Gastrocnemius medialis (tissue), 4 donors: ENCODE data around the gene FANCE.

Source experiments
- CTCF ChIP-seq, 5 experiments: fragments of 450-650 bp in 3 of 5; fragments of 200-600 bp in 2 of 5; sonication (generic) in 2 of 5; IDR thresholded peaks in 4 of 5; conservative IDR thresholded peaks in 1 of 5; 1 replicate in 4 of 5; 2 replicates in 1 of 5; pipeline ENCODE4 v1.5.1; 2016 to 2019; ENCODE audit warnings: antibody characterized with exemption in 5 of 5, mild to moderate bottlenecking in 3 of 5, moderate library complexity in 3 of 5
- POLR2A ChIP-seq, 2 donors: fragments of 450-650 bp; IDR thresholded peaks; one replicate each; pipeline ENCODE4 v1.6.1; 2017; ENCODE audit warnings: antibody characterized with exemption in 2 of 2, mild to moderate bottlenecking in 2 of 2, moderate library complexity in 2 of 2

GRCh38 chr6:35410131-35410530, 42.0 kb upstream of the FANCE start:
- TF ChIP-seq CTCF (IDR thresholded peaks at IDR 0.05 in 4 of 5, conservative IDR thresholded peaks at IDR 0.05 in 1 of 5) (no peak), POLR2A (IDR thresholded peaks at IDR 0.05) (no peak)
